GM19438 (cell line): ENCODE data around the gene TUBB4A.
A peak's percentile ranks its signal among the peaks of the same experiment; 100 is the strongest.
"Not testable (repeated sequence)": the region's sequence is repeated elsewhere in the genome, so short reads cannot be mapped to it uniquely, and the experiment has no call there.

Source experiments
- ATAC-seq: cut with Tn5 transposase; IDR thresholded peaks from one replicate; pipeline ENCODE4 v1.9.1; 2021; ENCODE audit warnings: low read depth; ENCODE audit not compliant: unreplicated experiment

The TUBB4A gene

DNA sequence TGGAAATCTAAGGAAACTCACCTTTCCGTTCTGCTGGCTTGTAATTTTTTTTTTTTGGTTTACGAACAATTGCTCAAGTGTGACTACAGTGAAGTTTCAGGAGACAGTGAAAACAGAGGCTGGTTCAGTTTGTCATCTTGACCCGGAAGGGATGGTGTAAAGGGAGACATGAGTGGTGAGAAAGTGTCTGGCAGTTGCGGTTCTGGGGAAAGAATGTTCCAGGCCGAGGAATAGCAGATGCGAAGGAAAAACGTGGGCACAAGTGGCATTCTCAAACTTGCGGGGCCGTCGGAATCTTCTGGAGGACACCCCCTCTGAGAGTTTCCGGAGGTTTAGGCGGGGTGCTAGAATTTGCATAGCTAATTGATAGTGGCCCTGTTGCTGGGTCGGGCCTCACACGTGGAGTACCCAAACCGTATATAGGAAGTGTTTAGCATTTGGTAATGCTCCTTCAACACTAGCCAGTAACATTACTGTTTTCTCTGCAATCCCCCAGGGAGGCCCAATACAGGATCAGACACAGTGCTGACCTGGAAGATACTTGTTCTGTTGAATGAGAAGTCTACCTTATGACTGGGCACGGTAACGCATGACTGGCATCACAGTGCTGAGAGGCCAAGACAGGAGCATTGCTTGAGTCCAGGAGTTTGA, 25.9 kb upstream of the TUBB4A start:
- ATAC-seq: peak; percentile 49

DNA sequence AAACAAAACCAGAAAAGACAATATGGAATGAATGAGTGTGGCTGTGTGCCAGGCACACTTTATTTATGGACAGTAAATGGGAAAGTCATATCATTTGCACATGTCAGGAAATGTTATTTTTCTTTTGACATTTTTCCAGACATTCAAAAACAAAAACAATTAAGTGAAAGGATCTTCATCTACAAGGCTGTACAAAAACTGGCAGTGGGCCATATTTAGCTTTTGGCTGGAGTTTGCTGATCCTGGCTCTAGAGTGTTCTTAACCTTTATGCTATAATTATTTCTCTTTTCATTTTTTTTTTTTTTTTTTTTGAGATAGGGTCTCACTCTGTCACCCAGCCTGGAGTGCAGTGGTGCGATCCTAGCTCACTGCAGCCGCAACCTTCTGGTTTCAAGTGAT, 22.2 kb upstream of the TUBB4A start:
- ATAC-seq: no peak

DNA sequence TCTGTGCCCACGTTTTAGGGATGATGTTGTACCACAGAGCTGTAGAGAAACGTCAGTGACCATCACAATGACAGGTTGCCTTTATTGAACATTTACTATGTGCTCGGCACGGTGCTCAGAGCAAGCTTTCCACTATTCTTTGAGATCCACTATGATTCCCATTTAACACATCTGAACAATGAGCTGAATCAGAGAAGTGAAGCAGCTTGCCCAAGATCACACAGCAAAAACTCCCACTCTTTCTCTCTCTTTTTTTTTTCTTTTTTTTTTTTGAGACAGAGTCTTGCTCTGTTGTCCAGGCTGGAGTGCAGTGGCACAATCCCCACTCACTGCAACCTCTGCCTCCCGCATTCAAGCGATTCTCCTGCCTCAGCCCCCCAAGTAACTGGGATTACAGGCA, 20.6 kb upstream of the TUBB4A start:
- ATAC-seq: no peak

DNA sequence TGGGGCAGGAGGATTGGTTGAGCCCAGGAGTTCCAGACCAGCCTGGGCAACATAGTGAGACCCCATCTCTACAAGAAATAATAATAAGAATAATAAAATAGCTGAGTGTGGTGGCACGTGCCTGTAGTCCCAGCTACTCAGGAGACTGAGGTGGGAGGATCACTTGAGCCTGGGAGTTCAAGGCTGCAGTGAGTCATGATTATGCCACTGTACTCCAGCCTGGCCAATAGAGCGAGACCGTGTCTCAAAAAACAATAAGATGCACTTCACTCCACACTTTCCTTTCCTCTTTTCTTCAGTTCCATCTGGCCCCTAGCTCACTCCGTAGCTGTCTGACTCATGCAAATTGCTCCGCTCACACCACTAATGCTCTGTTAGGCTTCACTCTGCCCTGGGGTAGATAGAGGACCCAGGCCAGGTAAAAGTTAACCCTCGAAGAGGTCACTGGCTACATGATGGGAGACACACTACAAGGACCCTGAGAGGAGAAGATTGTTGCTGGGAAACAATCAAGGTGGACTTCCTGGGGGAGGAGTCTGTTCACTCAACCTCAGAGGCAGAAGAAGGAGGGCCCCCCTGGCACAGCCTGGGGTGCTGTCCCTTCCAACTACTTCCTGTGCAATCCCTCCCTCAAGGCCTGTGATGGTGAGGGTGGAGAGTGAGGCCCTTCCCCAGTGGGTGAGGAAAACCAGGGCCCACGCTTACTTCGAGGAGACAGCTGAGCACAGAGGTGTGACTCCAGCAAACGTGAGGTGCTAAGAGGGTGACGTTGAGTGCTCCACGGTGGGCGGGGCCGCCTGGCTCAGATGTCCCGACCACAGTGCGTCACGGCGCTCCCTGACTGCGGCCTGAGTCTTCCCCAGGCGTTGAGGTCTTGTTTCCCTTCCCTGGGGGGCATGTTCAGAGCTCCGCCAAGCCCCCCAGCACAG, 19.9 kb upstream of the TUBB4A start:
- ATAC-seq: peak; percentile 43

DNA sequence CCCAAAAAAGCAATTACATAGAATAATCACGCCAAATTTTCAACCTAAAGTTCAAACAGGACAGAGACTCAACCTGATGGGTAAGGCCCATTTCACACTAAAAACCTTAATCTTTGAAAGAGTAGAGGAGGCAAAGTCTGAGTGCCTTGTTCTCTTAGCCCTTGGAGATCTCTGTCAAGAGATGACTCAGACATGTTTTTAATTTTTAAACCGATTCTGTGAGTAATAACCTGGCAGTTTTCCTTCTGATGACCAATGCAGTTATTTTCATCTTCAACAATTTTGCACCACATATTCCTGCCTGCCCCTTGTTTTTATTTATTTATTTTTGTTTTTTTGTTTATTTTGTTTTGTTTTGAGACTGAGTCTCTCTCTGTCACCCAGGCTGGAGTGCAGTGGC, 17.2 kb upstream of the TUBB4A start:
- ATAC-seq: no peak

DNA sequence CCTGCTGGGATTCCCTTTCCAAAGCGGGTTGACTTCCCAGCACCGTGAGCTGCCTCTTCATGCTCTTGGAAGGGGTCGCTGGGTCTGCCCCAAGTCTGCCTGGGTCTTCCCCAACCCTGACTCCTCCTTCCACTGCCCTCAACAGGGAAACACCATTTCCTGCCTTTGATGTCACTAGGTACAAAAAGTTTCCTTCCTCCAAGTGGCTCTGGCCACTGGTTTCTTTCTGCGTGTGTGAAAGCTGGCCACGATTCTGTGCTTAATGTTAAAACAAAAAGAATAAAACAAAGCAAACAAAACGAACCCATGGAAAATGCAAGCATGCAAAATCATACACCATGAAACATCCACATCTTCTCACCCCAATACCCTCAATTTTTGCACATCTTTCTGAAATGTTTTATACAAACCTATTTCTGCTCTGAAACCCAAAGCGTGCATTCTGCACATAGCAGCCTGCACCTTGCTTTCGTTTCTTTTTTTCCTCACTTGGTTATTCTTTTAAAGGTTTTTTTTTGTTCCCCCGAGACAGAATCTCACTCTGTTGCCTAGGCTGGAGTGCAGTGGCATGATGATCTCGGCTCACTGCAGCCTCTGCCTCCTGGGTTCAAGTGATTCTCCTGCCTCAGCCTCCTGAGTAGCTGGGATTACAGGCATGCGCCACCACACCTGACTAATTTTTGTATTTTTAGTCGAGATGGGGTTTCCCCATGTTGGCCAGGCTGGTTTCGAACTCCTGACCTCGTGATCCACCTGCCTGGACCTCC, 16.2 kb upstream of the TUBB4A start:
- ATAC-seq: no peak

DNA sequence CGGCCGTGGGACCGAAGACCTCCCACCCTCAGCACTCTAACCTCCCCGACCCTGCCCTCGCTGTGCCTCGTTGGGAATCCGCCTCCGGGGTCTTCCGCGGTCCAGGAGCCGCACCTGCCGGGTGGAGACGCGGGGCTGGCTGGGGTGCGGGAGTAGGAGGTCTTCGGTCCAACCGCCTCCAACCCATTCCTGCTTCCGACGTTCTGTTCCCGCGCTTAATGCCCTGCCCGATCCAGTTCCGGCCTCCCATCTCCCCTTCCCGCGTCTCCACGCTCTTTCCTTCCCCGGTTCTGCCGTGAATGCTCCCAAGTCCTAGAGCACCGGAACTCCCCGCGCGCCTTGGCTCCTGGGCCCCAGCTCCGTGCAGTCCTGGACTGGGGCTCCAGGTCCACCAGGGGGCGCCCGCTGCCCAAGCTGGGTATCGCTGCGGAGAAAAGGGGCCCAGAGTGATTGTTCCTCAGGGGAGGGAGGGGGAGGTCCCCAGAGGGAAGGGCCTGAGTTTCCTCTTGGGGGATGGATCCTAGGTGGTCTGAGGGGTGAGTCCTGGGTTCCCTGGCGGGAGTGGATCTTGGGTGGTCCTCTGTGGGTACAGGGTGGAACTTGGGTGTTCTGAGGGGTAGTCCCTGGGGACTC, 14.7 kb upstream of the TUBB4A start:
- ATAC-seq: peak; percentile 38

DNA sequence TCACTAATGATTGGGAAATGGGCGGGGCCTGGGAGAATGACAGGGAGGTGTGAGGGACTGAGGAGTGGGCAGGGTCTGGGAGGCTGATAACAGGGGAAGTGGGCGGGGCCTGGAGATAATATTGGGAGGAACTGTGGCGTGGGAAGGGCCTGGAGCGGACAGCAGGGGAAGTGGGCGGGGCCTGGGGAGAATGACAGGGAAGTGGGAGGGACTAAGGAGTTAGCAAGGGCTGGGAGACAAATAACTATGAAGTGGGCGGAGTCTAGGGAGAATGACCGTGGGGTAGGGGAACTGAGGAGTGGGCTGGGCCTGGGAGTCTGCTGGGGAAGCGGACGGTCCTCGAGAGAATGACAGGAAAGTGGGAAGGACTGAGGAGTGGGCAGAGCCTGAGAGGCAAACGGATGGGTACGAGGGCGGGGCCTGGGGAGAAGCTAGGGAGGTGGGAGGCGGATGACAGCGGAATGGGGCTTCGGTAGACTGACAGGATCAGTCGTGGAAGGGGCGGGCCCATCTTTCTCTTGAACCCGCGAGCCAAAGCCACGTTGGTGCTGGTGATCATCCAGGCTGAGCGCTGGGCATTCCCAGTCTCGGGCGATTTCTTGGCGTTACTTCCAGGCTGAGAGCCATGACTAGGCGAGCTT, 14.0 kb upstream of the TUBB4A start:
- ATAC-seq: no peak

DNA sequence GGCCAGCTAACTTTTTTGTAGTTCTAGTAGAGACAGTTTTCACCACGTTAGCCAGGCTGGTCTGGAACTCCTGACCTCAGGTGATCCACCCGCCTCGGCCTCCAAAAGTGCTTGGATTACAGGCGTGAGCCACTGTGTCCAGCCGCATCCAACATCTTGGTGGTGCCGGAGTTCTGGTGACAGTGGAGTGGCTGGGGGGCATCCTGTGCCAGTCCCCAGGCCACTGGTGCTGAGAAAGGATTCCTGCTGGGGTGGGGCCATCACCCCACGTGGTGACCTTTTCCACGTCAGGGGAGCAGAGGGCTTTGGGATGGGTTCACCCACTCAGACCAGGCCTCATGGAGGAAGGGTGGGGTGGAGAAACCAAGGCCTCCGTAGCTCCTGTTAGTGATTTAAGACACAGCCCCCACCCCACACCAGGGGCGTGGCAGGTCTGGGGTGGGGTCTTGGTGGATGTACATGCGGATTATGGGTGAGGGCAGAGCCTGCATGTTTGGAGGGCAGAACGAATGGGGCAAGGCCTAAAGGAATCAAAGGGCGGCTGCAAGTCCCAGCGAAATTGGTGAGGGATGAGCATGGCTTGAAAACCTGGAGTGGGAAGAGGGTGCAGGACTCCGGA, 12.9 kb upstream of the TUBB4A start:
- ATAC-seq: no peak

DNA sequence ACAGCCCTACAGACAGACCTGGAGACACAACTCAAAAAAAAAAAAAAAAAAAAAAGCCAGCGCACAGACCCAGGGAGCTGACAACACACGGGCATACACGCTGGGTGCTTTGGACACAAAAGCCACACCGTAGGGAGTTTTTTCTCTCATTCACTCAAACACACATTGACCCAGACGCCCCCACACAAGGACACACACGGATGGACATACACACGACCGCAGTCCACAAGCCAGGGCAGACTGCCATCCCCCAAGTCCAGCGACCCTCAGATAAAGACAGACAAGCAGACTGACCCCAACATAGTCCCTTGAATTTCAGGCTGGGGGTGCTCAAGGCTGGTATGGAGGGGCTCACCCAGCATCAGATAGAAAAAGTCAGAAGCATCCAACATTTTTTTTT, 12.0 kb upstream of the TUBB4A start:
- no peak for ATAC-seq

DNA sequence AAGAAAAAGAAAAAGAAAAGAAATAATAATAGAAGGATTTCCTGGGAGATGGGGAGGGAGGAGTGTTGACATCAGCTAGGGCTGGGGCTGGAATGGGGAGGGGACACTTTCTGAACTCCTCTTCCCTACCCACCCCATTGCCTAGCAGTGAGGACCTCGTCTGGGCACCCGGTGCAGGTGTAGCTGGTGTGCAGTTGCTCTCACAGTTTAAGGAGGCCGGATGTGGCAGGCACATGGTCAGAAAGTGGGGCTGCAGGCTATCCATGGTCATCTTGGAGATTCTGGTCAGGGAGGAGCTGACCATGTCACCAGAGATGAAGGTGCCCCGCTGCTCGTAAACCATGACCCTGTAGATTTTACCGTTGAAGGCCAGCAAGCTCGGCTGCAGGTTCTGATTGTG, 8.5 kb upstream of the TUBB4A start:
- ATAC-seq: no peak

DNA sequence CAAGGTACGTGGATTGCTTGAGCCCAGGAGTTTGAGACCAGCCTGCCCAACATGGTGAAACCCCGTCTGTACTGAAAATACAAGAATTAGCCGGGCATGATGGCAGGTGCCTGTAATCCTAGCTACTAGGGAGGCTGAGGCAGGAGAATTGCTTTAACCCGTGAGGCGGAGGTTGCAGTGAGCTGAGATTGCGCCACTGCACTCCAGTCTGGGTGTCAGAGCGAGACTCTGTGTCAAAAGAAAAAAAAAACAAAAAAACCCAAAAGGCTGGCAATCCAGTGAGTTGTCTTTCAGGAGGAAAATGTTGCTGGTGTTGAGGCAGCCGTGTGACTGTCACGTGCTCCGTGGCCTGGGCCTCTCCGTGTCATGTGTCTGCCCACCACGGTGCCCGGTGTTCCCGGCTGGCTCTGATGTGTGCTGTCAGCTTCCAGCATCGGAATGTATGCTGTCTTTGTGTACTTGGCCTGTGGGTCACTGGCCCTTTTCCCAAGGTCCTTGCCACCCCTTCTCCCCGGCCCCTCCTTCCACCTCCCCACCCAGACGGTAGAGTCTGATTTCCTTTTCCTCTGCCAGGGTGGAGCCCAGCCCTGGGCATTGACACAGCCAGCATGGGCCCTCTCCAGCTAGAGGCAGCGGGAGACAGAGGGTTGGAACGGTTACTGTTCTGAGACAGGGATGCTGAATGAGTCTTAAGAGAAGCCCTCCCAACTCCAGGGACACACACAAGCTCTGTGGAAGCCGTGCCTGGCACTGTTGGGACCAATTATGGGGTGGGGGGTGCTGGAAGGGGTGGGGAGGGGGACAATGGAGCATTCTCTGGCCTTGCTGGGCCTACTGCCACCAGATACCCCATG, 7.2 kb upstream of the TUBB4A start:
- no peak for ATAC-seq

DNA sequence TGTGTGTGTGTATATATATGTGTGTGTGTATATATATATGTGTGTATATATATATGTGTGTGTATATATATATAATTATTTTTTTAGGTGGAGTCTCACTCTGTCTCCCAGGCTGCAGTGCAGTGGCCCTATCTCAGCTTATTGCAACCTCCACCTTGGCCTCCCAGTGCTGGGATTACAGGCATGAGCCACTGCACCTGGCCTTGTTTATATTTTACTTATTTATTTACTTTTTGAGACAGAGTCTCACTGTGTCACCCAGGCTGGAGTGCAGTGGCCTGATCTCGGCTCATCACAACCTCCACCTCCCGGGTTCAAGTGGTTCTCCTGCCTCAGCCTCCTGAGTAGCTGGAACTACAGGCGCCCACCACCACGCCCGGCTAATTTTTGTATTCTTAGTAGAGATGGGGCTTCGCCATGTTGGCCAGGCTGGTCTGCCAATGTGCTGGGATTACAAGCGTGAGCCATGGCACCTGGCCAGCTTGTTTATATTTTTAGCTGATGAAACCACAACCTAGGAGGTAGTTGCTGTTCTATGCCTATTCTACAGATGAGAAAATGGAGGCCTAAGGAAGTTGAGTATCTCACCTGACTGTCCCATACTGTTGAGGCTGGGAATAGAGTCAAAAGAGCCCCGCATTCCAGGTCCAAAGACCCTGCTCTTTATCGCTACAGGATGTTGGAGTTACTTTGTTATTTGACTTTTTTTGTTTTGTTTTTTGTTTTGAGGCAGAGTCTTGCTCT, 6.1 kb upstream of the TUBB4A start:
- ATAC-seq: not testable (repeated sequence)

DNA sequence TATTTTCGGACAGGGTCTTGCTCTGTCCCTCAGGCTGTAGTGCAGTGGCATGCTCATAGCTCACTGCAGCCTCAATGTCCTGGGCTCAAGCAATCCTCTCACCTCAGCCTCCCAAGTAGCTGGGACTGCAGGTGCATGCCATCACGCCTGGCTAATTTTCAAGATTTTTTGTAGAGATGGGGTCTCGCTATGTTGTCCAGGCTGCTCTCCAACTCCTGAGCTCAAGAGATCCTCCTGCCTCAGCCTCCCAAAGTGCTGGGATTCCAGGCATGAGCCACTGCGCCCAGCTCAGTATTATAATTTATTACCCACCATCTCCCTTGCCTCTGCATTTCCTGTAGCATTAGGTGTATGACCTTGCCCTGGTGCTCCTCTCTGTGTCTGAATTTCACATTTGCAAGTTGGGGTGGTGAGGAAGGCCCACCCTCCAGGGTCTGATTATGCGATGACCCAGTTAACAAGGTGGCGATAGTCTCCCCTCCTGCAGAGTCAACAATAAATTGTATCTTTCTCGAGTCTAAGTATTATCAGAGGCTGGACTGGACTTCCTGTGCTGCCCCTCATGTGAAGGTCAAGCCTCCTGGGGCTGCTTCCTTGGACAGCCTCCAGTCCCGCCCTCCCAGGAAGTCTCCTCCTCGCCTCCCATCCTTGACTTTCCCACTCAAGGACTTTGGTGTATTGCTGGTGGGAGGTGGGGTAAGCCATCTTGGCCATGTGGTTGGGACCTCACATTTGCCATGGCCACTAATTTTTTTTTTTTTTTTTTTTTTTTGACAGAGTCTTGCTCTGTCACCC, 1.5 kb upstream of the TUBB4A start:
- no peak for ATAC-seq

DNA sequence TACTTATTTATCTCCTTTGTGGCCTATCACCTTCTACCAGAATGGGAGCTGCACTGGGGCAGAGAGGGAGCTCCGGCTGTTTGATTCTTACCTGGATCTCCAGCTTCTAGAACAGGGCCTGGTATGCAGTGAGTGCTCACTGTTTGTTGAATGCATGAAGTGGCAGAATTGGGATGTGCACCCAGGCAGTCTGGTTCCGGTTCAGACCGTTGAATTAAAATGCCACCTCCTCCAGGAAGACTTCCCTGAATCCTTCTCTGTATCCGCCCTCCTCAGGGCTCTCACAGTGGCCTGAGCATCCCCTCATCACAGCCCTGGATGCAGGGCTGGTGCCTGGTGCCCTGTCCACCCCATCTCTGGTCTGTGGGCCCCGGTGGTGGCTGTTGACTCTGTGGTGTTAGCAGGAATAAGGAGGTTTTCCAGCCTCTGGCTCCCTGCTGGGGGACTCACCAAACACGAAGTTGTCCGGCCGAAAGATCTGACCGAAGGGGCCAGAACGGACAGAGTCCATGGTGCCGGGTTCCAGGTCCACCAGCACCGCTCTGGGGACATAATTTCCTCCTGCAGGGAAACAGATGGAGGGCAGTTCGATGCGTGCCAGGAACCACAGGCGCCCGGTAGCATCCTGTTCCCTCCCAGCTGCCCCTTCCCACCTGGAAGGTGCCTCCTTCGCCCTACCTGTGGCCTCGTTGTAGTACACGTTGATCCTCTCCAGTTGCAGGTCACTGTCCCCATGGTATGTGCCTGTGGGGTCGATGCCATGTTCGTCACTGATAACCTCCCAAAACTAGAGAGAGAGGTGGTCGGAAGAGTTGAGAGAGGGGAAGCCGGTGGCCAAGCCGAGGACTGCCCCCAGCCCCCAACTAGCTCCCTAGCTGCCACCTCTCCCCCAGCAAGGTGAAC, 1.0 kb downstream of the TUBB4A start:
- no peak for ATAC-seq

DNA sequence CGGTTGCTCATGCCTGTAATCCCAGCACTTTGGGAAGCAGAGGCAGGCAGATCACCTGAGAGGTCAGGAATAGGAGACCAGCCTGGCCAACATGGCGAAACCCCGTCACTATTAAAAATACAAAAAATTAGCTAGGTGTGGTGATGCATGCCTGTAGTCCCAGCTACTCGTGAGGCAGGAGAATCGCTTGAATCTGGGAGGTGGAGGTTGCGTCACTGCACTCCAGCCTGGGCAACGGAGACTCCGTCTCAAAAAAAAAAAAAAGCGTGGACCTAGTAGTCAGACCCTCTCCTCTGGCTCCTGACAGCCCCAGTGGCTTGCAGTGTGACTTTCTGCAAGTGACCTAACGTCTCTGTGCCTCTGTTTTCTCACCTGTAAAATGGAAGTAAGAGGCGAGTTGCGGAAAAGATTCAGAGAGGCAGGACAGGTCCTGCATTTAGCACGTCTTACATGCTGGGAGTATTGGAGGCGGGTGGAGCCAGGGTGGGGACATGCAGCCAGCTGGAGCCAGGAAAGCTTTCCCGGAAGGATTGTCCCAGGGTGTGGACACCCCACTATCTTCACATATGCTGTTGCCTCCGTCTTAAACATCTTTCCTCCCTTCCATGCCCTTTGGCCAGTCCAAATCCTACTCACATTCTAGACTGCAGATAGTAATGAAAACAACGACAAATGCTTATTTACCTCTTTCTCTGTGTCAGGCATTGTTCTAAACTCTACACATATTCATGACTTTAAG, 2.9 kb downstream of the TUBB4A start:
- ATAC-seq: no peak
